Neural cell (in vitro differentiated cells): ENCODE data around the gene GMEB2. TPM values are rescaled to one million over a fixed set of nuclear protein-coding genes. Genes with fewer than 3 reads are reported as not detected.

Source experiments
- H2AFZ ChIP-seq: fragments of 200-600, 300-800 bp; sonication (generic), shearing (Covaris generic); 2 replicates; pipeline ENCODE4 v1.6.0; 2014; ENCODE audit warnings: low read depth, mild to moderate bottlenecking, antibody characterized with exemption, low read length, moderate library complexity
- H3F3A ChIP-seq: fragments of 200-600 bp; shearing (Covaris generic); 2 replicates; pipeline ENCODE4 v1.6.1; 2016; ENCODE audit warnings: mild to moderate bottlenecking, moderate library complexity, mixed read lengths, antibody characterized with exemption, low read length; ENCODE audit not compliant: insufficient read depth, poor library complexity, severe bottlenecking
- H3K27ac ChIP-seq: fragments of 200-600, 300-800 bp; sonication (generic), shearing (Covaris generic); 2 replicates; pipeline ENCODE4 v1.5.1; 2014; ENCODE audit warnings: mild to moderate bottlenecking, low read length, moderate library complexity
- H3K27me3 ChIP-seq: fragments of 300-800, 200-600 bp; sonication (generic), shearing (Covaris generic); 2 replicates; pipeline ENCODE4 v1.6.0; 2014; ENCODE audit warnings: mild to moderate bottlenecking, low read depth, low read length, moderate library complexity; ENCODE audit not compliant: insufficient read depth
- H3K36me3 ChIP-seq: fragments of 300-800, 200-600 bp; sonication (generic), shearing (Covaris generic); 2 replicates; pipeline ENCODE4 v1.5.1; 2014; ENCODE audit warnings: mild to moderate bottlenecking, antibody characterized with exemption, low read length, moderate library complexity; ENCODE audit not compliant: insufficient read depth
- H3K4me2 ChIP-seq: fragments of 300-800, 200-600 bp; sonication (generic), shearing (Covaris generic); 2 replicates; pipeline ENCODE4 v1.6.0; 2014; ENCODE audit warnings: mild to moderate bottlenecking, low read length
- H3K4me3 ChIP-seq: fragments of 300-800, 200-600 bp; sonication (generic), shearing (Covaris generic); 2 replicates; pipeline ENCODE4 v1.5.1; 2014; ENCODE audit warnings: mild to moderate bottlenecking, low read length, moderate library complexity
- H3K79me2 ChIP-seq: fragments of 200-600 bp; shearing (Covaris generic); replicated peaks from 2 replicates; pipeline ENCODE4 v1.6.0; 2014; ENCODE audit warnings: mild to moderate bottlenecking, low read length, moderate library complexity; ENCODE audit not compliant: insufficient read depth
- H3K9ac ChIP-seq: fragments of 300-800, 200-600 bp; sonication (generic), shearing (Covaris generic); 2 replicates; pipeline ENCODE4 v1.6.1; 2016; ENCODE audit warnings: mild to moderate bottlenecking, low read length, mixed read lengths
- H3K9me2 ChIP-seq: fragments of 200-600 bp; shearing (Covaris generic); 2 replicates; pipeline ENCODE4 v1.6.1; 2016; ENCODE audit warnings: mild to moderate bottlenecking, low read length, mixed read lengths; ENCODE audit not compliant: insufficient read depth
- H3K9me3 ChIP-seq: fragments of 200-600, 300-800 bp; sonication (generic), shearing (Covaris generic); 2 replicates; pipeline ENCODE4 v1.6.1; 2016; ENCODE audit warnings: mild to moderate bottlenecking, mixed run types, low read length, moderate library complexity, mixed read lengths
- H4K20me1 ChIP-seq: fragments of 200-600 bp; shearing (Covaris generic); 2 replicates; pipeline ENCODE4 v1.6.1; 2016; ENCODE audit warnings: mild to moderate bottlenecking, mixed run types; ENCODE audit not compliant: insufficient read depth
- EP300 ChIP-seq: fragments of 450-650 bp; conservative IDR thresholded peaks from 2 replicates; pipeline ENCODE4 v1.6.1; 2014; ENCODE audit warnings: antibody characterized with exemption, mild to moderate bottlenecking, moderate library complexity; ENCODE audit not compliant: poor library complexity, severe bottlenecking
- EZH2 ChIP-seq: fragments of 200-600, 300-800 bp; shearing (Covaris generic), sonication (generic); IDR thresholded peaks from 2 replicates; pipeline ENCODE4 v1.6.1; 2014; ENCODE audit warnings: antibody characterized with exemption, low read length, borderline replicate concordance, mild to moderate bottlenecking; ENCODE audit not compliant: insufficient read depth, poor library complexity, severe bottlenecking
- MXI1 ChIP-seq: fragments of 450-650 bp; conservative IDR thresholded peaks from 2 replicates; pipeline ENCODE4 v1.6.1; 2014; ENCODE audit warnings: antibody characterized with exemption, mild to moderate bottlenecking; ENCODE audit not compliant: poor library complexity, severe bottlenecking
- POLR2AphosphoS5 ChIP-seq: IDR thresholded peaks from 2 replicates; pipeline ENCODE4 v1.6.1; 2012
- RAD21 ChIP-seq: fragments of 450-650 bp; conservative IDR thresholded peaks from 2 replicates; pipeline ENCODE4 v1.6.1; 2014; ENCODE audit warnings: antibody characterized with exemption, mild to moderate bottlenecking, moderate library complexity
- SMC3 ChIP-seq: fragments of 450-650 bp; conservative IDR thresholded peaks from 2 replicates; pipeline ENCODE4 v1.6.1; 2014; ENCODE audit warnings: antibody characterized with exemption, mild to moderate bottlenecking, moderate library complexity; ENCODE audit not compliant: poor library complexity
- TAF1 ChIP-seq: IDR thresholded peaks from 2 replicates; pipeline ENCODE4 v1.6.1; 2012; ENCODE audit warnings: low read depth
- polyA plus RNA-seq: library from polyadenylated mRNA; depleted of rRNA; stranded (reverse); fragments of >200 nt; gene quantifications from 2 replicates; pipeline ENCODE4 v1.2.3, GENCODE V29; 2014
- TF ChIP-seq, protein P1 (sequence below): fragments of 450-650 bp; IDR thresholded peaks from 2 replicates; pipeline ENCODE4 v1.5.1; 2014; ENCODE audit warnings: antibody characterized with exemption, mild to moderate bottlenecking, moderate library complexity; ENCODE audit not compliant: poor library complexity, severe bottlenecking
- TF ChIP-seq, protein P2 (sequence below): IDR thresholded peaks from 2 replicates; pipeline ENCODE4 v1.6.1; 2012; ENCODE audit warnings: borderline replicate concordance

Gene GMEB2
- polyA plus RNA-seq, 1 donor from 2014 or later: 13.7 TPM

- Histone ChIP-seq H3K36me3 (no peaks in the 10 kb centered on the region), H3K9ac (no peak overlapping the region), H3K4me2 (no peak overlapping the region), H3K79me2 (no peaks in the 10 kb centered on the region), H3K9me3 (no peaks in the 10 kb centered on the region), H3K27me3 (no peaks in the 10 kb centered on the region), H3K4me3 (no peak overlapping the region), H3K9me2 (no peaks in the 10 kb centered on the region), H3F3A (no peaks in the 10 kb centered on the region), H2AFZ (no peak overlapping the region), H4K20me1 (no peaks in the 10 kb centered on the region), H3K27ac (no peak overlapping the region)
- TF ChIP-seq SMC3: no peak
- TF ChIP-seq POLR2AphosphoS5: no peak
- TF ChIP-seq EZH2: no peak
- TF ChIP-seq MXI1: no peak
- TF ChIP-seq EP300: no peak
- TF ChIP-seq, protein P1, sequence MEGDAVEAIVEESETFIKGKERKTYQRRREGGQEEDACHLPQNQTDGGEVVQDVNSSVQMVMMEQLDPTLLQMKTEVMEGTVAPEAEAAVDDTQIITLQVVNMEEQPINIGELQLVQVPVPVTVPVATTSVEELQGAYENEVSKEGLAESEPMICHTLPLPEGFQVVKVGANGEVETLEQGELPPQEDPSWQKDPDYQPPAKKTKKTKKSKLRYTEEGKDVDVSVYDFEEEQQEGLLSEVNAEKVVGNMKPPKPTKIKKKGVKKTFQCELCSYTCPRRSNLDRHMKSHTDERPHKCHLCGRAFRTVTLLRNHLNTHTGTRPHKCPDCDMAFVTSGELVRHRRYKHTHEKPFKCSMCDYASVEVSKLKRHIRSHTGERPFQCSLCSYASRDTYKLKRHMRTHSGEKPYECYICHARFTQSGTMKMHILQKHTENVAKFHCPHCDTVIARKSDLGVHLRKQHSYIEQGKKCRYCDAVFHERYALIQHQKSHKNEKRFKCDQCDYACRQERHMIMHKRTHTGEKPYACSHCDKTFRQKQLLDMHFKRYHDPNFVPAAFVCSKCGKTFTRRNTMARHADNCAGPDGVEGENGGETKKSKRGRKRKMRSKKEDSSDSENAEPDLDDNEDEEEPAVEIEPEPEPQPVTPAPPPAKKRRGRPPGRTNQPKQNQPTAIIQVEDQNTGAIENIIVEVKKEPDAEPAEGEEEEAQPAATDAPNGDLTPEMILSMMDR: no peak
- no peak for TF ChIP-seq TAF1
- TF ChIP-seq, protein P2, sequence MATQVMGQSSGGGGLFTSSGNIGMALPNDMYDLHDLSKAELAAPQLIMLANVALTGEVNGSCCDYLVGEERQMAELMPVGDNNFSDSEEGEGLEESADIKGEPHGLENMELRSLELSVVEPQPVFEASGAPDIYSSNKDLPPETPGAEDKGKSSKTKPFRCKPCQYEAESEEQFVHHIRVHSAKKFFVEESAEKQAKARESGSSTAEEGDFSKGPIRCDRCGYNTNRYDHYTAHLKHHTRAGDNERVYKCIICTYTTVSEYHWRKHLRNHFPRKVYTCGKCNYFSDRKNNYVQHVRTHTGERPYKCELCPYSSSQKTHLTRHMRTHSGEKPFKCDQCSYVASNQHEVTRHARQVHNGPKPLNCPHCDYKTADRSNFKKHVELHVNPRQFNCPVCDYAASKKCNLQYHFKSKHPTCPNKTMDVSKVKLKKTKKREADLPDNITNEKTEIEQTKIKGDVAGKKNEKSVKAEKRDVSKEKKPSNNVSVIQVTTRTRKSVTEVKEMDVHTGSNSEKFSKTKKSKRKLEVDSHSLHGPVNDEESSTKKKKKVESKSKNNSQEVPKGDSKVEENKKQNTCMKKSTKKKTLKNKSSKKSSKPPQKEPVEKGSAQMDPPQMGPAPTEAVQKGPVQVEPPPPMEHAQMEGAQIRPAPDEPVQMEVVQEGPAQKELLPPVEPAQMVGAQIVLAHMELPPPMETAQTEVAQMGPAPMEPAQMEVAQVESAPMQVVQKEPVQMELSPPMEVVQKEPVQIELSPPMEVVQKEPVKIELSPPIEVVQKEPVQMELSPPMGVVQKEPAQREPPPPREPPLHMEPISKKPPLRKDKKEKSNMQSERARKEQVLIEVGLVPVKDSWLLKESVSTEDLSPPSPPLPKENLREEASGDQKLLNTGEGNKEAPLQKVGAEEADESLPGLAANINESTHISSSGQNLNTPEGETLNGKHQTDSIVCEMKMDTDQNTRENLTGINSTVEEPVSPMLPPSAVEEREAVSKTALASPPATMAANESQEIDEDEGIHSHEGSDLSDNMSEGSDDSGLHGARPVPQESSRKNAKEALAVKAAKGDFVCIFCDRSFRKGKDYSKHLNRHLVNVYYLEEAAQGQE: no peak
- TF ChIP-seq RAD21: no peak
These were observed 48.5 kb downstream of the GMEB2 start for GRCh38 chr20:63578224-63579016.

GRCh38 chr20:63577317-63577894 is 49.5 kb downstream of the GMEB2 start:
- Histone ChIP-seq H3K79me2 (no peaks in the 10 kb centered on the region), H3K9ac (no peak overlapping the region), H3K4me3 (no peak overlapping the region), H3K27ac (no peak overlapping the region), H3K9me3 (no peaks in the 10 kb centered on the region), H3F3A (no peaks in the 10 kb centered on the region), H2AFZ (no peak overlapping the region), H3K9me2 (no peaks in the 10 kb centered on the region), H3K36me3 (no peaks in the 10 kb centered on the region), H3K4me2 (no peak overlapping the region), H3K27me3 (no peaks in the 10 kb centered on the region), H4K20me1 (no peaks in the 10 kb centered on the region)
- TF ChIP-seq MXI1 (no peak), RAD21 (no peak), POLR2AphosphoS5 (no peak), SMC3 (no peak), EP300 (no peak), EZH2 (no peak), TAF1 (no peak)
- TF ChIP-seq, protein P2: no peak
- TF ChIP-seq, protein P1: no peak
